GM12872 (cell line): ENCODE measurements around the gene CPZ.

Experiments used
- CTCF ChIP-seq: IDR thresholded peaks from 3 replicates; pipeline ENCODE4 v1.5.1; 2011; ENCODE audit warnings: low read depth, mild to moderate bottlenecking, low read length, moderate library complexity; ENCODE audit not compliant: insufficient read depth

Gene CPZ

GRCh38 chr4:8552581-8553205 is 39.9 kb upstream of the CPZ start:
- no peak for TF ChIP-seq CTCF

- TF ChIP-seq CTCF = no peak
Observed at GRCh38 chr4:8553216-8553615, 39.3 kb upstream of the CPZ start.

- TF ChIP-seq CTCF = no peak
Observed at GRCh38 chr4:8553991-8554405, 38.6 kb upstream of the CPZ start.

- no peak for TF ChIP-seq CTCF
Observed at GRCh38 chr4:8554555-8555100, 37.9 kb upstream of the CPZ start.

GRCh38 chr4:8555716-8556115 is 36.8 kb upstream of the CPZ start:
- no peak for TF ChIP-seq CTCF

GRCh38 chr4:8556341-8557150 is 36.0 kb upstream of the CPZ start:
- TF ChIP-seq CTCF = no peak

- TF ChIP-seq CTCF = no peak
Observed at GRCh38 chr4:8557151-8558076, 35.2 kb upstream of the CPZ start.
